ENCODE results near the gene KRTAP10-2. TPM values are rescaled to one million over a fixed set of nuclear protein-coding genes. Genes with fewer than 3 reads are reported as not detected.

The KRTAP10-2 gene
- total RNA-seq, 2 experiments from 2014 or later: not detected

GRCh38 chr21:44579833-44580144 lies 28.5 kb upstream of the KRTAP10-2 start:
- Histone ChIP-seq H4K20me1 (ENCODE audit: insufficient read depth, low read length) (no peaks in the 10 kb centered on the region), H3K79me2 (ENCODE audit: insufficient read depth, low read depth, low read length) (no peaks in the 10 kb centered on the region), H3K4me1 (ENCODE audit: insufficient read depth, low read length, poor library complexity, severe bottlenecking) (no peaks in the 10 kb centered on the region), H3K9me3 (ENCODE audit: low read length) (peaks cover 10% of the 10 kb centered on the region; the same call in 1 of the 2 replicates), H3K4me2 (ENCODE audit: low read length) (no peak overlapping the region), H3K36me3 (ENCODE audit: insufficient read depth, low read length) (no peaks in the 10 kb centered on the region), H3K9me2 (ENCODE audit: insufficient read depth, low read length) (no peaks in the 10 kb centered on the region), H2AFZ (ENCODE audit: low read length) (no peak overlapping the region), H3K27ac (ENCODE audit: low read depth, low read length, poor library complexity, severe bottlenecking) (no peak overlapping the region), H3K4me3 (ENCODE audit: low read depth, low read length, poor library complexity, severe bottlenecking) (no peak overlapping the region)
- TF ChIP-seq, protein P1, sequence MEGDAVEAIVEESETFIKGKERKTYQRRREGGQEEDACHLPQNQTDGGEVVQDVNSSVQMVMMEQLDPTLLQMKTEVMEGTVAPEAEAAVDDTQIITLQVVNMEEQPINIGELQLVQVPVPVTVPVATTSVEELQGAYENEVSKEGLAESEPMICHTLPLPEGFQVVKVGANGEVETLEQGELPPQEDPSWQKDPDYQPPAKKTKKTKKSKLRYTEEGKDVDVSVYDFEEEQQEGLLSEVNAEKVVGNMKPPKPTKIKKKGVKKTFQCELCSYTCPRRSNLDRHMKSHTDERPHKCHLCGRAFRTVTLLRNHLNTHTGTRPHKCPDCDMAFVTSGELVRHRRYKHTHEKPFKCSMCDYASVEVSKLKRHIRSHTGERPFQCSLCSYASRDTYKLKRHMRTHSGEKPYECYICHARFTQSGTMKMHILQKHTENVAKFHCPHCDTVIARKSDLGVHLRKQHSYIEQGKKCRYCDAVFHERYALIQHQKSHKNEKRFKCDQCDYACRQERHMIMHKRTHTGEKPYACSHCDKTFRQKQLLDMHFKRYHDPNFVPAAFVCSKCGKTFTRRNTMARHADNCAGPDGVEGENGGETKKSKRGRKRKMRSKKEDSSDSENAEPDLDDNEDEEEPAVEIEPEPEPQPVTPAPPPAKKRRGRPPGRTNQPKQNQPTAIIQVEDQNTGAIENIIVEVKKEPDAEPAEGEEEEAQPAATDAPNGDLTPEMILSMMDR (conservative IDR thresholded peaks at IDR 0.05; ENCODE audit: low read length): no peak
- TF ChIP-seq EZH2phosphoT487 (IDR thresholded peaks at IDR 0.05; ENCODE audit: borderline replicate concordance, low read depth, low read length): no peak
- no peak for DNase-seq (ENCODE audit: low spot score)
- CTCF ChIA-PET (ENCODE audit: unreplicated experiment): no interaction called here
- POLR2A ChIA-PET: no interaction called here
- BruUV-seq (replicated peaks): no TSS peak
- intact Hi-C loops (cut with micrococcal nuclease; ENCODE audit: unreplicated experiment): no loop called here

DNA sequence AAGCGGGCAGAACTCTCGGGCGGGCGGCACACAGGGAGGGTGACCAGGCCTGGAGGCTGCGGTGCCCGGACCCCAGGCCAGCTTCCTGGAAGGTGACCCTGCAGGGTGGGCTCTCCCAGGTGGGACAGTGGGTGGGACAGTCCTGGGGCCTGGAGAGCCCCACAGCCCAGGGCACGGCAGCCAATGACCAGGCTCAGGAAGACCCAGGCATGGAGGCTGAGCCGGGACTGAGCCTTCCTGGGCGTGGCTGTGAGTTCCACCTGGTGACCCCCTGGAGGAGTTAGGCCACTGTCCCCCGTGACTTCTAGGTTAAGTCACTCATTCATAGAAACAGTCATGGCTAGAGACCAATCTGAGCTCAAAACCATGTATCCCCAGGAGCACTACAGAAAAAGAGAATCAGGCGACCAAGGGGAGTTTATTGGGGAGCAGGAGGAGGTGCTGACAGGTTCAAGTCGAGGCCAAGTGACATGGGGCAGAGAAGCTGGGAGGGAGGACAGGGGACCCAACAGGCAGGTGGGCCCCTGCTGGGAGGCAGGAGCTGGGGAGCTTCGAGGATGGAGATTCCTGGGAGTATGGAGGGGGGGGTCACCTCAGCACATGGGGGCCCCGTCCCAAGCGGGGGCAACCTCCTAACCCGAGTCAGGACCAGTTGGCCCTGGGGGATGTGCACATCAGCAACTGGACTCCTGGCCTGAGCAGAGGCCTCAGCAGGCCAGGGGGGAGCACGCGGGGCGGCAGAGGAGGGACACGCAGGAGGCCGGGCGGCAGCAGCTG lies 27.9 kb upstream of the KRTAP10-2 start:
- POLR2A ChIA-PET: no interaction called here
- Histone ChIP-seq H3K36me3 (ENCODE audit: insufficient read depth, low read length) (no peaks in the 10 kb centered on the region), H3K9me3 (ENCODE audit: low read length) (peaks cover 10% of the 10 kb centered on the region; the same call in 1 of the 2 replicates), H3K9me2 (ENCODE audit: insufficient read depth, low read length) (no peaks in the 10 kb centered on the region), H3K79me2 (ENCODE audit: insufficient read depth, low read depth, low read length) (no peaks in the 10 kb centered on the region), H3K4me3 (ENCODE audit: low read depth, low read length, poor library complexity, severe bottlenecking) (no peak overlapping the region), H3K4me1 (ENCODE audit: insufficient read depth, low read length, poor library complexity, severe bottlenecking) (no peaks in the 10 kb centered on the region), H3K27ac (ENCODE audit: low read depth, low read length, poor library complexity, severe bottlenecking) (no peak overlapping the region), H3K4me2 (ENCODE audit: low read length) (no peak overlapping the region), H2AFZ (ENCODE audit: low read length) (no peak overlapping the region), H4K20me1 (ENCODE audit: insufficient read depth, low read length) (no peaks in the 10 kb centered on the region)
- TF ChIP-seq, protein P1 (conservative IDR thresholded peaks at IDR 0.05; ENCODE audit: low read length): no peak
- TF ChIP-seq EZH2phosphoT487 (IDR thresholded peaks at IDR 0.05; ENCODE audit: borderline replicate concordance, low read depth, low read length): no peak
- no peak for DNase-seq (ENCODE audit: low spot score)
- intact Hi-C loops (cut with micrococcal nuclease; ENCODE audit: unreplicated experiment): no loop called here
- CTCF ChIA-PET (ENCODE audit: unreplicated experiment): no interaction called here
- no TSS peak for BruUV-seq (replicated peaks)

DNA sequence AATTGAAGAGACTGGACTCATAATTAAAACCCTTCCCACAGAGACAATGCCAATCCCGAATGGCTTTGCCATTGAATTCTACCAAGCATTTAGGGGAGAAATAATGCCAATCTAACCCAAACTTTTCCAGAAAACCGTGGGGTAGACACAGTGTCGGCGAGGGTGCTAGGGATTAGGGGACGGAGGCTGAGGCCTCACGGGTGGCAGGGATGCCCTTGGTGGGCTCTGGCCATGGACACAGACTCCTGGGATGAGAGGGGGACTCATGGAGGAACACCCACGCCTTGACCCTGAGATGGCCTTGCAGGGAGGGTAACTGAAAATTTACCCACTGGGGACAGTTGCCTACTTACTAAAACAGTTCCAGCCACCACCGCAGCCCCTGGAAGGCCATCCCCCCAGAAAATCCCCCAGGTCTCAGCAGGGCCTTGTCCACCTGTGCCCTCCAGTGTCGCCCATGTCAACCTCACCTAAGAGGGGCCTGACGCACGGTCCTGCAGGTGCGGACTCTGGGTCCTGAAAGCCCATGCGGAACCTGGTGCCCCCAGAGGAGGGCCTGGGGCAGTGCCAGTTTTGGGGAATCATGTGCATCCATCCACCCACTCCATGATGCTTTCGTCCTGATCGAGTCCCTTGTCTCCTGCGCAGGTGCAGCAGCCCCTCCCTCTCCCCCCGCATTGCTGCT lies 27.2 kb upstream of the KRTAP10-2 start:
- no peak overlapping the region for H3K4me2 ChIP-seq (ENCODE audit: low read length)
- no peak overlapping the region for H2AFZ ChIP-seq (ENCODE audit: low read length)
- no peaks in the 10 kb centered on the region for H3K9me2 ChIP-seq (ENCODE audit: insufficient read depth, low read length)
- intact Hi-C loops (cut with micrococcal nuclease; ENCODE audit: unreplicated experiment): no loop called here
- H4K20me1 ChIP-seq (ENCODE audit: insufficient read depth, low read length): no peaks in the 10 kb centered on the region
- ChIA-PET POLR2A (no interaction called here), CTCF (ENCODE audit: unreplicated experiment) (no interaction called here)
- TF ChIP-seq, protein P1 (conservative IDR thresholded peaks at IDR 0.05; ENCODE audit: low read length): no peak
- TF ChIP-seq EZH2phosphoT487 (IDR thresholded peaks at IDR 0.05; ENCODE audit: borderline replicate concordance, low read depth, low read length): no peak
- H3K36me3 ChIP-seq (ENCODE audit: insufficient read depth, low read length): no peaks in the 10 kb centered on the region
- H3K9me3 ChIP-seq (ENCODE audit: low read length): peaks cover 10% of the 10 kb centered on the region; the same call in 1 of the 2 replicates
- BruUV-seq (replicated peaks): no TSS peak
- no peak overlapping the region for H3K4me3 ChIP-seq (ENCODE audit: low read depth, low read length, poor library complexity, severe bottlenecking)
- H3K79me2 ChIP-seq (ENCODE audit: insufficient read depth, low read depth, low read length): no peaks in the 10 kb centered on the region
- no peak for DNase-seq (ENCODE audit: low spot score)
- no peak overlapping the region for H3K27ac ChIP-seq (ENCODE audit: low read depth, low read length, poor library complexity, severe bottlenecking)
- H3K4me1 ChIP-seq (ENCODE audit: insufficient read depth, low read length, poor library complexity, severe bottlenecking): no peaks in the 10 kb centered on the region
